HG03175 (cell line): Measurements from ENCODE around the gene CEP290.

ENCODE experiments used
- ATAC-seq: cut with Tn5 transposase; IDR thresholded peaks from one replicate; pipeline ENCODE4 v1.9.1; 2021; ENCODE audit warnings: mild to moderate bottlenecking, moderate library complexity; ENCODE audit not compliant: unreplicated experiment

Gene CEP290, protein sequence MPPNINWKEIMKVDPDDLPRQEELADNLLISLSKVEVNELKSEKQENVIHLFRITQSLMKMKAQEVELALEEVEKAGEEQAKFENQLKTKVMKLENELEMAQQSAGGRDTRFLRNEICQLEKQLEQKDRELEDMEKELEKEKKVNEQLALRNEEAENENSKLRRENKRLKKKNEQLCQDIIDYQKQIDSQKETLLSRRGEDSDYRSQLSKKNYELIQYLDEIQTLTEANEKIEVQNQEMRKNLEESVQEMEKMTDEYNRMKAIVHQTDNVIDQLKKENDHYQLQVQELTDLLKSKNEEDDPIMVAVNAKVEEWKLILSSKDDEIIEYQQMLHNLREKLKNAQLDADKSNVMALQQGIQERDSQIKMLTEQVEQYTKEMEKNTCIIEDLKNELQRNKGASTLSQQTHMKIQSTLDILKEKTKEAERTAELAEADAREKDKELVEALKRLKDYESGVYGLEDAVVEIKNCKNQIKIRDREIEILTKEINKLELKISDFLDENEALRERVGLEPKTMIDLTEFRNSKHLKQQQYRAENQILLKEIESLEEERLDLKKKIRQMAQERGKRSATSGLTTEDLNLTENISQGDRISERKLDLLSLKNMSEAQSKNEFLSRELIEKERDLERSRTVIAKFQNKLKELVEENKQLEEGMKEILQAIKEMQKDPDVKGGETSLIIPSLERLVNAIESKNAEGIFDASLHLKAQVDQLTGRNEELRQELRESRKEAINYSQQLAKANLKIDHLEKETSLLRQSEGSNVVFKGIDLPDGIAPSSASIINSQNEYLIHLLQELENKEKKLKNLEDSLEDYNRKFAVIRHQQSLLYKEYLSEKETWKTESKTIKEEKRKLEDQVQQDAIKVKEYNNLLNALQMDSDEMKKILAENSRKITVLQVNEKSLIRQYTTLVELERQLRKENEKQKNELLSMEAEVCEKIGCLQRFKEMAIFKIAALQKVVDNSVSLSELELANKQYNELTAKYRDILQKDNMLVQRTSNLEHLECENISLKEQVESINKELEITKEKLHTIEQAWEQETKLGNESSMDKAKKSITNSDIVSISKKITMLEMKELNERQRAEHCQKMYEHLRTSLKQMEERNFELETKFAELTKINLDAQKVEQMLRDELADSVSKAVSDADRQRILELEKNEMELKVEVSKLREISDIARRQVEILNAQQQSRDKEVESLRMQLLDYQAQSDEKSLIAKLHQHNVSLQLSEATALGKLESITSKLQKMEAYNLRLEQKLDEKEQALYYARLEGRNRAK (N-terminal part only)

DNA sequence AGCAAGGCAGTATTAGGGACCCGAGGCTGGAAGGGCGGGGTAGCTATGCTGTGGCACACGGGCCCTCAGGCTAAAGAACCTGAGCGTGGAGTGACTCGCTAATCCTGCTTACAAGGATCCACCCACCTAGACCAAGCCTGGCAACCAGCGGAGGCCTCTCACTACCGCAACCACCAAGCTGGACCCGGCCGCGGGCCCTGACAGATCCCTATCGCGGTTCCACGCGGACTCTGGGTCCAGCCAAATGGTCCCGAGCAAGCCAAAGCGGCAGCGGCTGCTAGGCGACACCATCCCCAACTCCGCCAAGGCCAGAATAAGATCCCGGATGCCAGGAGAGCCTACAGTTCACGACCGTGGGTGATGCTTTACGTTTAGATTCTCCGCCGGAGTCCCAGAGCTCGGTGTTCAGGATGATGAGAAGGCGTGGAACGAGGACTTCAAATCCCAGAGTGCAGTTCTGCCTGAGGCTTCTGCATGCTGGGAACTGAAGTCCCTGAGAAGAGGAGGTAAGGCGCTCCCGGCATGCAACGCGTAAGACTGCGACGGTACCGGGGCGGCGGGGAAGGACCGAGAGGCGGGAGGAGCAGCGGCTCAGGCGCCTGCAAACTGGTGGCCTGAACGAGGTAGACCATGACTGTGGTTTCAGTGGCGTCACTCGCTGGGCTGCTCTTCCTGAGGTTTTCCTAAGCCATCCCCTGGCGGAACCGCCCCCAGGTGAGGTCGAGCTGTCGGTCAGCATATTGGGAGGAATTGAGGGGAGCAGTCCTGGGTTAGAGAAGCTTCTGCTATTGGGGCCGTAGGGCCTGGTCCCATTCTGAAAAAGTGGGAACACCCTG is at the start of gene CEP290, which contains the start of gene TMTC3:
CEP290 (minus strand) TSS at position 315 of the 836 bp plus-strand sequence. CDS start 781 bp downstream, outside the sequence.
TMTC3 (plus strand) TSS at position 534 of the 836 bp plus-strand sequence. CDS start 6,009 bp downstream, outside the sequence.
- ATAC-seq, result peak; percentile 93

DNA sequence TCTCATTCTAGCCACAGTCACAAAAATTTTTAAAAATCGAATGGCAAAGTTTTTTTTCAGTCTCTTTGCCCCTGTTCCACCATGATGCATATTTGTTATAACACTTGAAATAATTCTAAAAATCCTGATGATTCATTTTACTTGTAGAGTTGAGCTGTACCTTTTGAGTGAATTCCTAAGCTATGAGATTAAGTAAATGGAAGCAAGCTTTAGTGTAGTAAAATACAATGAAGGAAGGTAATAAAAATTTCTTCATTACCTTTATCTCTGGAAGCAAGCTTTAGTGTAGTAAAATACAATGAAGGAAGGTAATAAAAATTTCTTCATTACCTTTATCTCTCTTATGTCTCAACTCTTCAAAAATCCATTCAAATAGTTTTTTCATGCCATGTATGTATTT is 46.3 kb upstream of the CEP290 start:
- no peak for ATAC-seq

DNA sequence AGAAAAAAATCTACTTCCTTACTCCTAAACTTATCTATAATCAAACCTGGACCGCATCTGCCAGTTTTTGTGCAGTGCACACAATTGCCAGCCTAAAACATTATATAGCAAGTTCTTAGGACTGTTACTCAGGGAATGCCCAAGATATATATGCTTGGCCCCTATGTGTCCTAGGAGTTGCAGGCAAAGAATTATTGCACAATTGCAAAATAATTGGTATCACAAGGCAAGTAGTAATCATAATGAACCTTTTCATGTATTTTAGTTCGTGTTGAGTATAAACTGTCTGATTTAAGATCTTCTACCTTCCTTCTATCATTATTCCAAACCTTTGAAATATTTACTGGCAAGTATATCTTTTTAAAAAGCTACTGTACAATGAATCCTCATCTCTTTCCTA is 45.7 kb upstream of the CEP290 start:
- ATAC-seq, result no peak

DNA sequence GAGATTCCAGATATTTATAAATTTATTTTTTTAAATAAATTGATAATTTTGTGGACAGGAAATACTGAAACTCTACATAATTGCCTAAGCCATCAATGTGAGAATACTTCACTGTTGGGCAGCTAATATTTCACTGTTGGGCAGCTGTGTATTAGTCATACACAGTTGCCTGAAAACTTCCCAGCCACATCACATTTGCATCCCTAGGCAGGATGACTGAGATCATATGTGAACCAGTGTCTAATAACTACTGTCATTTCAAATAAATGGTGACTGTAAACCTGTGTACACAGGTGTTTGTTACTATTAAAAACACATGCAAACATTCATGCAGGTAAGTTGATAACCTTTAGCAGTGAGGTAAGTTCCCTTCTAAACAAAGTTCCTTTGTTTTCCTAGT is 44.1 kb upstream of the CEP290 start:
- peak; percentile 57 for ATAC-seq

DNA sequence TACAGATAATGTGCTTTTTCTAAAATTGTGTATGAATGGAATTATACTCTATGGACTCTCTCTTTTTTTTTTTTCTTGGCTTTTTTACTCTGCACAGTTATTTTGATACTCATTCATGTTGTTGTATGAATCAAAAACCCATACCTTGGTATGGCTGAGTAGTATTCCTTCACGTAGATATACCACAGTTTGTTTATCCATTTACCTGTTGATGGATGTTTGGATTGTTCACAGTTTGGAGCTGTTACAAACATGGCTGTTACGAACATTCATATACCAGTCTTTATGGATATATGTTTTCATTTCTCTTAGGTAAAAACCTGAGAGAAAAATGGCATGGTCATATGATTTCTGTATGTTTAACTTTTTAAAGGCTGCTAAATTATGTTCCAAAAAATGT is 43.4 kb upstream of the CEP290 start:
- ATAC-seq, result no peak

DNA sequence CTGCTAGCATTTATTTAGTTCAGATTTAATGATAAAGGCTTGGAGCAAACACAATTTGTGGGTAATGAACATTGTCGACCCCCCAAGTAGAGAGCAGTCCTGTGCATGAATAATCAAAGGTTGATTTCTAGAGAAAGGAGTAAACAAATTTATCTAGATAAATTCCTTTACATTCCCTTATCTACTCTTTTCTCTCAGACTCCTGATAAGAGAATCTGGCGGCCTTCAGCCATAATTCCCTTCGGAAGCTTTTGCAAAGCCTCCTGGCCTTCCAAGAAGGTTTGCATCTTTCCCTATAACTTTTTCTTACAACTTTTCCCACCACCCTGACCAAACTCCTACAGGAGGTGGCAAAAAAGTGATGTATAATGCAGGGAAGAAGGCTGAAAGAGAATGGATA is 42.3 kb upstream of the CEP290 start:
- no peak for ATAC-seq

DNA sequence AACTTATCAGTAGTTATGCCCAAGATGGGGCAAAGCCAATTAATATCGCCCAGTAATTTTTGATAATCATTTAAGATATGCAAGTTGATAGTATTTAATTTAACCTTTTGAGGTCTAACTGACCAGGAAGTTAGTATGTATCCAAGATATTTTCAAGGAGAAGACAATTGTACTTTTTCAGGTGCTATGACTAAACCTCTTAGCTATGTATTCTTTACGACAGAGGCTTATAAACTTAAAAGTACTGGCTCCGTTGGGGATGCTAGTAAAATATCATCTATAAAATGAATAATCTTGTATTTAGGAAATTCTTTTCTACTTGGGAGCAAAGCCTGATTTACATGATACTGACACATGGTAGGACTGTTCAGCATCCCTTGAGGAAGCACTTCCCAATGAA is 40.5 kb upstream of the CEP290 start:
- ATAC-seq, result no peak

DNA sequence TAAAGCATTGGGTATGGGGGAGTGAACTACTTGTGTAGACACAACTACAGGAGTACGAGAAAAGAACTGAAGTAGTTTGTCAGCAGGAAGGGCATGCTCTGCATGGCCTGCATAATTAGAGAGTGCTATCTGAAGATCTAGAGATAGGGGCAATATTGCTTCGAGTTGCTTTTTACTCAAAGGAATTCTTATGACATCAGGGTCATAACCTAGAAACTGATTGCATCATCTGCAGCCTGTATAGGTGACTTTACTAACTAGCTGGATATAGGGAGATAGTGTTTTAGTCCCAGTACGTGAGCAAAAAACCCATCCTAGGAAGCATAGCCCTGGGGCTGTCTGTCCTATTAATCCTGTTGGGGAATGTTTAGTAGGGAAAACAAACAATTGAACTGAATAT is 40.0 kb upstream of the CEP290 start:
- ATAC-seq, result no peak

DNA sequence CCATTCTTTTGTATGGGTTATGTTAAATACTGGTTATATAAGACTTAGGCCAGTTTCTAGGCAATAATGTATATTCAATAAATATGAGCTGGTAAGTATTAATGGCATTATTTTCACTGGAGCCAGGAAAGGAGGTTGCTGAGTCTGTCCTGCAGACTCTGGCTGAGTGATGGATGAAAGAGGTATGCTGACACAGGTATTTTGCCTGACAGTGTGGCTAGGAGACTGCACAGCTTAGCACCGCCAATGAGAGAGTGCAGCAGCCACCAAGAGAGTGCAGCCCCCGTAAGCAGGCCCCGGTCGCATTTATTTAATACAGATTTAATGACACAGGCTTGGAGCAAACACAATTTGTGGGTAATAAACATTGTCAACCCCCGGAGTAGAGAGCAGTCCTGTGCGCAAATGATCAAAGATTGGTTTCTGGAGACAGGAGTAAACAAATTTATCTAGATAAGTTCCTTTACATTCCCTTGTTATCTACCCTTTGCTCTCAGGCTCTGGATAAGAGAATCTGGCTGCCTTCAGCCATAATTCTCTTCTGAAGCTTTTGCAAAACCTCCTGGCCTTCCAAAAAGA is 37.6 kb upstream of the CEP290 start:
- no peak for ATAC-seq

DNA sequence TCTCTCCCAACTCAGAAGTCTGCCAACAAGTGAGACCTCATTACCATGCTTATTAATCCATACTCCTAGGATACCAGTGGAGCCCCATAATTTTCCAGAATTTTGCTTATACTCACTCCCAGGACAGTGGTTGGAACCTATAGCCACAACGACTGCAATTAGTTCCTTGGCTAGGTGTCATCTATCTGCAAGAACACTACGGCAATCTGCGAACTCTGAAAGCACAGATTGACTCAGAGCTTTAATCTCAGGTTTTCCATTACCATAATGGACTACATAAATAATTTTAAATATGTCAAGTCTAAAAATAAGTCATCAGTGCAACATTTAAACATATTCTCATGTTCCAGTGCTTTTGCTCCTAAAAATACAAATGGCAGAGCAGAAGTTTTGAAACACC is 33.7 kb upstream of the CEP290 start:
- no peak for ATAC-seq

DNA sequence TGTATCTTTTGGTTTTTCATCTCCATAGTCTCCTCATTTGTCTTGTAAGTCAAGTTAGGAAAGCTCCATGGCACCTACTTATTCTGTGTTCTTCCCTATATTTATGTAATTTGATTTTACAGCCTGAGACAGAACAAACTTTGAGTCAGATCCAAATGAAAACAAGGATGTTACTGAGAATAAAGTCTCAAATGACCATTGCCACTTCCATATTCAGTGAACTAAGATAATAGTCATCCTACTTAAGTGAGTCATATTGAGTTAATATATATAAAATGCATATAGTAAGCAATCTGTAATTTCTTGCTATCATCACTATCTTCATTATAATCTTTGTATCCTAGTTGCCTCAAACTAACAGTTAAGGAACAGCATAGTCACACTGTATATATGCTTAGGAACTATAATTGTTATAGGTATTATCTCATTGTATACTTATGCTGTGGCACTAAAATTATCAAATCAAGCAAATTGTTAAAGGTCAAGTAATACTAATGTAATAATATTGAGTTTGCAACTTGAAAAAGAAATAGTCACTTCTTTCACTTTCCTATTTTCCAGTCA is 31.0 kb upstream of the CEP290 start:
- ATAC-seq, result no peak

DNA sequence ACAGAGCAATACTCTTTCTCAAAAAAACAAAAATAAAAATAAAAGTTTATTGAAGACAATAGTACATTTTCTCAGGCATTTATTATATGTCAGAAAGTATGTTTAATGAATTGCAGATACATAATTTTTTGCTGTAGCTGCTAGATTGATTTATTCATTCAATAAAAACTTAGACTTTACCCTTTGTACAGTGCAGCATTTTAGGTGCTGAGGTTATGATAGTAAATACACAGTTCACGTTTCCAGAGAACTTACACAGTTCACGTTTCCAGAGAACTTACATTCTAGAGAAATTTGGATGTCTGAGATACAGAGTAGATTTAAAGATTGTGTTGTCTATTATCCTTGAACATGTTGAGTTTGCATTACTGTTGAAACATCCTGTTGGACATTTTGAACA is 25.5 kb upstream of the CEP290 start:
- ATAC-seq, result no peak

DNA sequence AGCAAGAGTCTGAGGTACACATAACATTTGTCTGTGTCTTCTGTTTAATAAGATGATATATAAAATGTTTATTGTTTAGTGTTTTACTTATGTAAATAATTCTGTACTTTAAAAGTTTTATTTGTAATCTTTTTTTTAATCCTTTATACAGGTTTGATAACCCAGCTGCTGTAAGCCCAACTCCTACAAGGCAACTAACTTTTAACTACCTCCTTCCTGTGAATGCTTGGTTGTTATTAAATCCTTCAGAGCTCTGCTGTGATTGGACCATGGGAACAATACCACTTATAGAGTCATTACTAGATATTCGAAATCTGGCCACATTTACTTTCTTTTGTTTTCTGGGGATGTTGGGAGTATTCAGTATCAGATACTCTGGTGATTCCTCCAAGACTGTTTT is 24.3 kb upstream of the CEP290 start:
- no peak for ATAC-seq

DNA sequence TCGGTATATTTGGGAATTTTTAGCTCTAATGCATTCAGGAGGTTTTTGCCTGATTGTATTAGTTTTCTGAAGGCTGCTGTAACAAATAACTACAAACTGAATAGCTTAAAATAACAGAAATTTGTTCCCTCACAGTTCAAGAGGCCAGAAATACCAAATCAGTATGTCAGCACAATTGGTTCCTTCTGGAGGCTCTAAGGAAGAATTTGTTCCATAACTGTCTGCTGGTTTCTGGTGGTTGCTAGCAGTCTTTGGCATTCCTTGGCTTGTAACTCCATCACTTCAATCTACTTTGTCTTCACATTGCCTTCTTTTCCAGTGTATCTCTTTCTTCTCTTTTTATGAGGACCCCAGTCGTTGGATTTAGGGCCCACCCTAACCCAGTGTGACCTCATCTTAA is 21.5 kb upstream of the CEP290 start:
- no peak for ATAC-seq

DNA sequence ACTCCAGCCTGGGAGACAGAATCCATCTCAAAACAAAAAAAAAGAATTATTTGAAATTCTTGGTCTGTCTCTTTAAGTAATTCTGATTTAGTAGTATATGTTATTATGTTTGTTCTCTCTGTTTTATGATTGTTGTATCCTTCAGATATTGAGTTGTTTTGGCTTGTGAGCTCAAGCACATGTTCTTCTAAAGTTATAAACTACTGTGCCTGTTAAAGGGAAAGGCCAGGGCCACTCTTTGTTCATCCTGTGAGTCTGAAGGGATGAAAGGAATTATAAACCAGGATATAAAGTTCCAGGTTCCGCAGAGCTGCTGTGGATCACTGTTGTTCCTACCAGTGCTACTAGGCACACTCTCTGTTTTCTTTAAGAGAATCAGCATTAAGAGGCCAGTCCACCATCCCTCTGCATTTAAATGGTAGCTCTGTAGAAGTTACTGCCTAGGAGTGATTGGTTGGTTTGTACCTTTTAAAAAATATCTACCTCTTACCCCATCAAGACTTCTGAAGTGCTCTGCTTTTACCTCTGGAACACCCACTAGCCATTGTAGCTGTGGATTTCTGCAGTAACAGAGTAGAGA is 14.3 kb upstream of the CEP290 start:
- ATAC-seq, result no peak

DNA sequence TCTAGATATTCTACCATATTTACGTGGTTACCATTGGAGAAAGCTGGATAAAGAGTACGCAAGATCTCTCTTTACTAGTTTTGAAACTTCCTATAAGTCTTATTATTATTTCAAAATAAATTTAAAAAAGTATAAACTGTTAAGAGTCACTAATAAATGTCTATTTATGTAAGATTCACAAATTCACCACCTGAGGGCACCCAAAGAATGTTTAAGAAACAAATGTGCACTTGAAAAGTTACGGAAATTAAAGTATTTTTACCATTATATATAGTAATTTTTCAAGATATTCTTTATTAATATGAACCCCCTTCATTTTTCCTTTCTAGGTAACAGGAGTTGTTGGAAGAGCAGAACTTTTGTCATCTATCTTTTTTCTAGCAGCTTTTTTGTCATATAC is 12.1 kb upstream of the CEP290 start:
- ATAC-seq, result no peak

DNA sequence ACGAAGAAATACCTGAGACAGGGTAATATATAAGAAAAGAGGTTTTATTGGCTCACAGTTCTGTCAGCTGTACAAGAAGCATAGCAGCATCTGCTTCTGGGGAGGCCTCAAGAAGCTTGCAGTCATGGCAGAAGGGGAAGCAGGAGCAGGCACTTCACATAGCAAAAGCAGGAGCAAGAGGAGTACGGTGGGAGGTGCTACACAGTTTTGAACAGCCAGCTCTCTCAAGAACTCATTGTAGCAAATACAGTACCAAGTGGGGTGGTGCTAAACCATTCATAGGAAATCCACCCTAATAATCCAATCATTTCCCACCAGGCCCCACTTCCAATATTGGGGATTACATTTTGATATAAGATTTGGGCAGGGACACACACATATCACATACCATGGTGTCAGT is 8.2 kb upstream of the CEP290 start:
- ATAC-seq, result no peak

DNA sequence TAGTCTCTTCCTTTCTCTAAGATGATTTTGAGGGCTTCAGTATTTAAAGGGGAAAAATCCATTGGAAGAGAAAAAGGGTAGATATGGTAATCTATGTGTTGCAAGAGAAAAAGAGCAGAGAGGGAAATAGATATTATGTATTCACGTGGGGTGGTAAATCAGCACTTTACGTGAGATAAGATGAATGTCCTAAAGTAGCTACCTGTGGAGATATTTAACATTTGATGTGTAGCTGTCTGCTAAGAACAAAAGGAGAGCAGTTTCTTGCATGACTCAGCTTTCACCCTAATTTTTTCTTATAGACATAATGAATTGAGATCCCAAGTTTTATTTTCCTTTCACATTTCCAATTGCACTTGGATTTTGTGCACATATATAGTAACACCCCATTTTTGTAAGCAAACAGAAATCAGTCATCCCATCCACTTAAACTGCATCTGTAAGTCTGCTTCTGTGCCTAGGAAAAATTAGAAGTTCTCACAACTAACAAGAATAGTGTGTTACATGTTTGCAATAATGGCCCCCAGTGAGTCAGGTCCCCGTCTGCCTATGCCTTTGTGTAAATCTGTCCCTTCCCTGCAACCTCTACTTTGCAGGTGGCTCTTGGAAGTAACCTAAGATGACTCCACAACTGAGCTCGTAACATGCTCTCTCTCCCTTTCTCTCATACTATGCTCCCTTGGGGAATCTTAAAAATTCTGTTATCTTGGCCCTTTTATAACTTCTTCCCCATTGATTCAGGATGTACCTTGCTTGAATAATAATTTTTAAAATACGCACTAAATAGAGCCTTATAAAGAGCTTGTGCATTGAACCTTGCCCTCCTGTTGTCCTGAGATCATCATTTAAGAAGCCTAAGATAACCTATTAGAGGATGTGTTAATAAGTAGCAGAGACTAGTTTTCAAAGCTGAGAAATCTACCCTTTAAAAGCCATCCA is 3.9 kb upstream of the CEP290 start:
- ATAC-seq, result no peak
